HG03520 (cell line): ENCODE results near the gene DBI.
"Not testable (repeated sequence)": the region's sequence is repeated elsewhere in the genome, so short reads cannot be mapped to it uniquely, and the experiment has no call there.

ENCODE experiments used
- ATAC-seq: cut with Tn5 transposase; IDR thresholded peaks from one replicate; pipeline ENCODE4 v1.9.1; 2021; ENCODE audit warnings: mild to moderate bottlenecking, moderate library complexity; ENCODE audit not compliant: unreplicated experiment

Gene DBI

DNA sequence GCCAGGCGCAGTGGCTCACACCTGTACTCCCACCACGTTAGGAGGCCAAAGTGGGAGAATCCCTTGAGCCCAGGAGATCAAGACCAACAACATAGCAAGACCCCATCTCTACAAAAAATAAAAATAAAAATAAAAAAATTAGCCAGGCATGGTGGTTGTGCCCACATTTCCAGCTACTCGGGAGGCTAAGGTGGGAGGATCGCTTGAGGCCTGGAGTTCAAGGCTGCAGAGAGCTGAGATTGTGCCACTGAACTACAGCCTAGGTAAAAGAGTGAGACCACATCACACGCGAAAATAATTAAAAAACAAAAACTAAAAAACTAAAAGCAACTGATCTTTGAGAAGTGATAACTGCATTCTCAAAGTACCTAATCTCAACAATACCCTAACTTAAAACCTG lies 2.0 kb upstream of the DBI start:
- ATAC-seq: no peak

DNA sequence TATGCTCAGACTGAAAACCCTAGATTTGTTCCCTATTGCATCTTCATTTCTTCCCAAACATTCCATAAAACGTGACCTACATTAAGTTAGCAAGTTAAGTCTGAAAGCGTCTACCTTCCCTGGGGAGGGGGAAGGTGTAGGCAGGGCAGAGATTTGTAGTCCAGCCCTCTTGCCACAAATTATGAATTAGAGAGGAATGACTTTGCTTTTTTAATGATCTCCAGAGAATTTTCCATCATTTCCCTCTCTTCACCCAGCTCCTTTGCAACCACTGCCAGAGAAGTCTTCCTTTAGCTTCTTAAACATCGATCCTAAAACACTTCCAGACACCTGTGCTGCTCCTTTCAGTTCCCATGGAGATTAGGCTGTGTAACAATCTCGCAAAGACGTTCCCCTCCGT lies 1.3 kb upstream of the DBI start:
- no peak for ATAC-seq

DNA sequence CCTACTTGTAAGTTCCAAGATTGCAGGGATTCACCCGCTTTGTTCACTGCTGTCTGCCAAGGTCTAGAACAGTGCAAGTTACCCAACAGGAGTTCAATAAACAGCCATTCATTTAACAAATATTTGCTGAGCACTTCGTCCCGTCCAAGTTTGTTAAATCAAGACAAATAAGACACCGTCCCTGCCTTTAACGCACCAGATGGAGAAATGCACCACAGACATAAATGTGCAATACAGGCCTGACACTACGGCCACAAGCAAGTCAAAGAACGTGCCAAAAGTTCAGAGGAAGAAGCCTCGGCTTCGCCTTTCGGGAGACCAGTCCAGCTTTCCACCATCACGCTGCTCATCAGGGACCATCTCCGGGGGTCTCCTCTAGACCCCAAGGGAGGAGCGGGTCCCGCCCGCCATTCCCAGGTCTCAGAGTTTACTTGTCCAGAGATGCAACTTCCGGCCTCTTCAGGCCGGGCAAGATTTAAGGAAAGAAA lies 572 bp upstream of the DBI start:
- ATAC-seq: no peak

DNA sequence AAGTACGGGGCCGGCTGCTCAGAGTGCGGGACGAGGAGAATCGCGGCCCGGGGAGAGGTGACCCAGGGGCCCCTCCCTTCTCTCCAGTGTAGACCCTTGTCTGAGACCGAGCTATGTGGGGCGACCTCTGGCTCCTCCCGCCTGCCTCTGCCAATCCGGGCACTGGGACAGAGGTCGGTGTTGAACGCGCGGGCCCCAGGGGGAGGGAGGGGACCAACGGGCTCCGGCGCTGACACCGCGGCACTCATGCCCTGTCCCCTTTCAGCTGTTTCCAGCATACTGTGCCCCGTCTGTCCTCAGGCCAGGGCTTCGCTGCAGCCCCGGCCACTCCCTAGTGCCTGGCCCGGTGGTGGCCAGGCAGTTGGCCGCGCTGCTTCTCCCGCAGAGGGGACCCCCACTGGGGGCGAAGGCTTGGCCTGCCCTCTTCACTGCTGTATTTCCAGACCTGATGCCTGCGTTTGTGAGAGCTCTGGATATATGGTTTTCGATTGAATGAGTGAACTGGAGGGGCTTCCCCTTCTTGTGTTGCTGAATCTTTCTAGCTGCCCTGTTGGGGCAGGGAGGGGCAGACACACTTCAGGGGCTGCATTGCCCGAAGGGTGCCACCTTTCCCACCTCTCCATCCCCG lies 809 bp downstream of the DBI start:
- peak; percentile 25 for ATAC-seq

DNA sequence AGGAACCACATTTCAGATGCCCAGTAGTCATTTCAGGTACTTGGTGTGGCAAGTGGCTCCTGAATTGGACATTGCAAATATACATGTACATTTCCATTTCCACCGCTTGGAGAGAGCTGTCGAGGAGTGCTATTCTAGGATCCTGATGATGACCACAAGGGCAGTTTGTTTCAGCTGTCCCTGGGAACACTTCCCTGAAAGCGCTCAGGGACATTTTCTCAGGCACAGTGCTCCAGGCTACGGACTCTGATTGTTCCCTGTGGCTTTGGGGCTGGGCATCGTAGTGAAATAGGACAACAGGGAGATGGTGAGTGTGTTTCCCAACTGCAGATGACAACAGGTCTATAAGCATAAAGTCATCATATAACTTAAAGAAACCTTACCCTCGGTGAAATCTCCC lies 3.1 kb downstream of the DBI start:
- ATAC-seq: no peak

DNA sequence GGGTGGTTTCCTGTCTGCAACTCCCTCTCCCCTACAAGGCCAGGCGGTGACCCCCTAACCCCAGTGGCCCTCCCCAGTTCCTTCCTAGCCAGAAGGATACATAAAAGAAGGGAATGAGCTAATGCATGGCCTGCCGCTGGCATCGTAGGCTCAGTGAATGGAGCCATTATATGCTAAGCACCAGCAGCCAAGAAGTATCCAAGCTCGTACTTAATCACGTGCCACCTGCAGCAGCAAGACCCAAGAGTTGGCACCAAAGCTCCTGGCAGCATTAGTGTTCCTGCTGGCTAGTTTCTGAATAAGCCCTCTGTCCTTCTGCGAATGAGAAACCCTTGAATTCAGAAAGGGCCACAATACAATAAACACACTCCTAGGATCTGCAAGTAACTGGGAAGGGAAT lies 4.3 kb downstream of the DBI start:
- ATAC-seq: no peak

DNA sequence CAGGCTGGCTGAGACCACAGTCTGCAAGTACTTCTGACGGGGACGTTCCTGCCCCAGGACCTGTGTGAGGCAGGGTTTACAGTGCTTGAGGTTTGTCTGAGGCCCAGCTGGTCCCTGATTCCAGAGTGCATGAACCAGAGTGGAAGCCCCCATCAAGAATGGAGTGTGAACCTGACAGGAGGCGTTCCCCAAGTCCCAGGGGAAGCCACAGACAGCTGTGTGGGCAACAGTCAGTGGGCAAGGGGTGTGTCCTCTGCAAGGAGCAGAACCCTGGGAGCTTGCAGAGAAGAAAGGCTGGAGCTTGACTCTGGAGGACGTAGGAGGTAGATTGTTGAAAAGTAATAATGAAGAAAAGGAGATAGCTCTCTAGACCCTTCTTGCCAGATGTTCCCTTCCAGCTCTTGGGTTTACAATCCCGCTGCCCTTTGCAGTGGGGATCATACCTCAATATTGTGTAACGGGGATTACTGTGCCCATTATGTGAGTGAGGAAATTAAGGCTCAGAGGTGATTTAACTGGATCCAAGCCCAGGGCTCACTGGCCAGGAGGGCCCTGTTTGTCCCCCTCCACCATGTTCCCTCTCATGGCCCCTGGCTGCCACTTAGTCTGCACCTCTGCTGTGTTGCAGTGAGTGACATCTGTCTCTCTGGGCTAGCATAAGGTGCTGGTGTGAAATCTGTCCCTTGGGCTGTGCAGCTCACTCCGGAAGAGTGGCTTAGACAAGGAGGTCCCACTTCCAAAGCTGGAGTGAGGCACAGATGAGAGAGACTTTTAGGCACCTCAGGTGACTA lies 6.2 kb downstream of the DBI start:
- no peak for ATAC-seq

DNA sequence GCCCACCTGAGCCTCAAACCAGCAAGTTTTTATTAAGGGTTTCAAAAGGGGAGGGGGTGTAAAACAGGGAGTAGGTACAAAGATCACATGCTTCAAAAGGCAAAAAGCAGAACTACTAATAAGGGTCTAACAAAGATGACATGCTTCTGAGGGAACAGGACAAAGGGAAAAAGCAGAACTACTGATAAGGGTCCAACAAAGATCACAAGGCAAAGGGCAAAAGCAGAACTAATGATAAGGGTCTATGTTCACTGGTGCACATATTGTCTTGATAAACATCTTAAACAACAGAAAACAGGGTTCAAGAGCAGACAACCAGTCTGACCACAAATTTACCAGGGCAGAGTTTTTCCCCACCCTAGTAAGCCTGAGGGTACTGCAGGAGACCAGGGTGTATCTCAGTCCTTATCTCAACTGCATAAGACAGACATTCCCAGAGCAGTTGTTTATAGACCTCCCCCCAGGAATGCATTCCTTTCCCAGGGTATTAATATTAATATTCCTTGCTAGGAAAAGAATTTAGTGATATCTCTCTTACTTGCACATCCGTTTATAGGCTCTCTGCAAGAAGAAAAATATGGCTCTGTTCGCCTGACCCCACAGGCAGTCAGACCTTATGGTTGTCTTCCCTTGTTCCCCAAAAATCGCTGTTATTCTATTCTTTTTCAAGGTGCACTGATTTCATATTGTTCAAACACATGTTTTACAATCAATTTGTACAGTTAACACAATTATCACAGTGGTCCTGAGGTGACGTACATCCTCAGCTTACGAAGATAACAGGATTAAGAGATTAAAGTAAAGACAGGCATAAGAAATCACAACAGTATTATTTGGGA lies 7.3 kb downstream of the DBI start:
- ATAC-seq: not testable (repeated sequence)

DNA sequence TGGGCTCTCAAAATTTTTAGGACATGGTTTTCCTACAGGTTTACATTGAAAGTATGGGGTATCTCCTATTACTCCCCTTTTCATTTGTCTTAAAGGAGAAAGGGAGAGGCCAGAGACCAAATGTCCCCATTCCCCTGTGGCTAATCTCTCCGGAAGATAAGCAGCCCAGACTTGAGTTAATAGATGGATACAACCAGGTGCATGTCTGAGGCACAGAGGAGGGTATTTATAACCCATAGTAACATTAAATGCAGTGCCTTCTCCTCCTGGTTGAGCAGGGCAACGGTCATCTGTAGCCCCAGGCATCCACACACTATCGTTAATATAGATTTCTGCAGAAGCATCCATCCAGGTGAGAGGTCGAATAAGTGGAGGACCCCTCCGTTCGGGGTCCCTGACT lies 9.6 kb downstream of the DBI start:
- ATAC-seq: not testable (repeated sequence)

DNA sequence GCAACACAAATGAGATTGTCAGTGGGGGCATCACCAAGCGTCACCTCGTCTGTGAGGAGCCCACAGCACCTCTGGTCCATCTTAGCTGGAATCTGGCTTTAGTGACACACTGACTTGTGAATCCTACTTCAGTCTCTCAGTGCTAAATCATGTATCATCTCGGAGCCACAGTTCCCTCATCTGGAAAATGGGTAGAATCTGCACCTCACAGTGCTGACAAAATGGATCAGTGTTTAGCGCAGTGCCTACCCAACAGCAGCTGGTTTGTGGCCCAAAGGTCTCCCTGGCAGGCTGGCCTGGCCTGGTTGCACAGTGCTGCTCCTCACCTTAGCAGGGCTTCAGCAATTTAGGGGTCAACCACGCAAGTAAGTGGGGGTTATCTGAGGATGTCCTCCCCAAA lies 10.0 kb downstream of the DBI start:
- ATAC-seq: no peak

DNA sequence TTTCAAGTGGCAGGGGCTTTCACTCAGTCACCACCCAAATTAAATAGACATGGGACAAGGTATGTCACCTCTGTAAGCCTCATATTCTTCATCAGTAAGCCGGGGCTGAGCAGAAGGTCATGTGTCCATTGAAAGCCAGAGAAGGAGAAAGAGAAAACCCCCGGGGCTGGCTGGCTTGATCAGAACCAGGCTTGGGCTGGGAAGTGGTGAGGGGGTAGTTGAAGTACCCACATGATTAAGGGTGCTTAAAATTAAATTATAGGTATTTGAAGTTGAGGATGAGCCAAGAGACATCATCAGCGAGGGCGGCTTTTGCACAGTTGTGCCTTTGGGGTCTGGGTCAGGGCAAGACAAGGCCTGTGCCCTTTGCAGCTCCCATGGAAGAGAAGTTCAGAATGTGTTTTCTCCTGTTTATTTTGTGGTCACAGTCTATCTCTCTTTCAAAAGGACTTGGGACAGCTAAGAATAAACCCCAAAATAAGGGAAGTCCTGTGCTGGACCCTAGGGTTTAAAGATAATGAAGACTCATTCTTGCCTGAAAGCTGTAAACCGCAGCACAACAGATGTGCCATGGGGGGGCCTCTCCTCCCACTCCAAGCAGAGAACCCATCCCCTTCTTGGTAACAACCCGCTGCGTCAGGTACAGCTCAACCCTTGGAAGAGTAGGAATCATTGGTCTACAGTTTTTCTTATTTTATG lies 10.7 kb downstream of the DBI start:
- no peak for ATAC-seq

DNA sequence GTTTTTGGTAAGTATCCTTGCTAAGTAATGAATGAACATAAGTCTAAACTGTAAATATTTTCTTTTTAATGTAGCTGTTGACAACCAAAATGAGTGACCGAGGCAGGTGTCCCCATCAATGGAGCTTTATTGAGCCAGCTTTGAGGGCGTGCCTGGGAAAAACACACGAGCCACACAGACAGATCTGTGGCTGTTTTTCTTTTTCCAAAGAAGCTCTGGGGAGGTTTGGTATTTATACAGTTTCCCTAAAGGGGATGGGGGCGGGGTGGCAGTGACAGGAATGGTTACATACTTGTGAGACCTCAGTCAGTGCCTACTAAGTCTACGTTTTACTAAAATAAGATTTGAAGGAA lies 11.2 kb downstream of the DBI start:
- no peak for ATAC-seq

DNA sequence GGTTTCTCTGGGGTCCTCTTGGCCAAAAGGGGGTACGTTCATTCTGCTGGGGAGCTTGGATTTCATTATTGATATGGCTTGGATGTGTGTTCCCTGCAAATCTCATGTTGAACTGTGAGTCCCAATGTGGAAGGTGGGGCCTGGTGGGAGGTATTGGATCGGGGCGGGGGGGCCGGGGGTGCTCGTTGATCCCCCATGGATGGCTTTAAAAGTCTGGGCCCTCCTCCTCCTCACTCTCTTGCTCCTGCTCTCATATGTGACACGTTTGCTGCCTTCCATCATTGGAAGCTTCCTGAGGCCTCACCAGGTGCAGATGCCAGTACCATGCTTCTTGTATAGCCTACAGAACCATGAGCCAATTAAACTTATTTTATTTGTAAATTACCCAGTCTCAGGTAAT lies 11.8 kb downstream of the DBI start:
- ATAC-seq: no peak

DNA sequence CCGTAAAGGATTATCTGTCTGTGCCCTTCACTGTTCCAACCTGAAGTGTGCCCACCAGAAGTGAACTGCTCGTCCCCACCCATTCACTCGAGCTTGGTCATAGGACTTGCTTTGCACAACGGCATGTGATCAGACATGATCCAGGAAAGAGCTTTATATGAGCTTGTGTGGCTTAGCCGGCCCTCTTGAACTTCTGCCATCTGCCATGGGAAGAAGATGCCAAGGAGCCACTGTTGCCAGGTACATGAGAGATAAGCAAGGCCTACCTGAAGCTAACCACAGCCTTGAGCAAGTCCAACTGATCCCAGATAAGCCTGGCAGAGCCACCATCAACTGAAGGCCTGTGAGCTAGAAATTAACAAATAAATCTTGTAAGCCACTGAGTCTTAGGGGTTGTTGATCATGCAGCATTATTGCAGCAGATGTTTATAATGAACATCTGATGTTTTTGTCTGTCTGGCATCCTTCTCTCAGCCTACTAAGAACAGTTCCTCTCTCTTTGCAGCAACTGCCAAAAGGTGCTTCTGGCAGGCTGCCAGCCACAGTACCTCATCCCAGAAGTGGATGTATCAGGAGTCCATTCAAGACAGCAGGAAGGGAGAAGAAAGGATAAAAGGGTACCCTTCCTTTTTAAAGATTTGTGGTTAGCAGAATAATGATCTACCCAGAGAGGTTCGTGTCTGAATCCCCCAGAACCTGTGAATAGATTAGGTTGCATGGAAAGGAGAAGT lies 16.8 kb downstream of the DBI start:
- no peak for ATAC-seq

DNA sequence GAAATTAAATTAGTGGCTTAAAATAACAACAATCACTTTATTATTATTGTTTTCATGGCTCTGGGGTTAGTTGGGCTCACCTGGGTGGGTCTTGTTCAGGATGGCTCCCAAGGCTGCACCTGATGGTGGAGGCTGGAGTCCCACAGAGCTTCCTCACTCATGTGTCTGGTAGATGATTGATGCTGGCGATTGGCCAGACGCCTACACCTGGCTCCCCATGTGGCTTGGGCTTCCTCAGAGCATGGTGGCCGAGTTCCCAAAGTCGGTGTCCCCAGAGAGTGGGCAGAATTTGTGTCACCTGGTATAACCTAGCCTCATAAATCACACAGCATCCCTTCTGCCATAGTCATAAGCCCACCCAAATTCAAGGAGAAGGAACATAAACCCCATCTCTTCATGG lies 18.2 kb downstream of the DBI start:
- no peak for ATAC-seq

DNA sequence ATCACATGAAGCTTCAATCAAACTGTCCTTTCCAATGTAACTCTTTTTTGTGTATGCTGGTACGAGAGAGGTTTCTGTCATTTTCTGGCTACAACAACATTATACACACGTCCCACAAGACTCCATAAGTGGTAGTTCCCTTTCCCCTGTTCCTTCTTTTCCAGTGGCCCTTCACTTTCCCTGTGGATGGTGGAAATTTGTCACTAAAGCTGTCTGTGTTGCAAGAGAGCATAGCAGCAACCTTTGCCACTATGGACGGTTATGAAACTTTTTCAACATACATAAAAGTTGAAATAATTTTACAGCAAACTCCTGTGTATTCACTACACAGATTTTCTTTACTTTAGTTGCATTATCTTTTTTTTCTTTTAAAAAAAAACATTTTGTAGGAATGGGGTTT lies 18.7 kb downstream of the DBI start:
- no peak for ATAC-seq

DNA sequence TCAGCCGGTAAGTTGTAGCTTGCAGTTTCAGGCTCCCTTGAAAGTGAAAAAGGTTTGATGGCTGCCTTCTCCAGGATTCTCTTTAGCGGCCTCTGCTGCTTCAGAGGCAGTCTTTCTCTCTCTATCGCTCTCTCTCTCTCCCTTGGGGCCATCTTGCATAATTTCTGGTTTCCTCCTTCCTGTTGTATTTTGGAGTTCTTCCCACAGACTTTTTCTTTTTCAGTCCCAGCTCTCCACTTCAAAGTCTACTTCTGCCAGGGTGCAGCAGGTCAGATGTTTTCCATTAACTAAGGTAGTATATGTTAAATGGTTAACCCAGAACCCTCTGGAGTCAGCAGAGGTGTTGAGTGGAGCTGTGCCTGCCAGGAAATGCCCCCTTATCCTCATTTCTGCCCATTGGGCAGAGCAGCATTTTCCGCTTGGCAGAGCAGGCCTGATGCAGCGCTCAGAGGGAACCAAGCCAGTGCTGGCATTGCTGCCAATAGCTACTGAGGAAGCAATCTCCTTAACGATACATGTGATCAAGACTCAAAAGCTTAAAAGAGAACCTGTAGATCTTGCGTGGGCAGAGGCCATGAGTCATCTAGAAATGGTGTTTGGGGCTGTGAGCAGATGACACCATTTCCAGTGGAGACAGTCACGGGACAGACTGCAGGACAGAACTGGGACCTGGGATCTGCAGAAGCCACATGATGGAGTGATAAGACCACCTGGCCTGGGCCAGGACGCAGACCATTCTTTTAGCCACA lies 20.8 kb downstream of the DBI start:
- peak; percentile 90 for ATAC-seq

DNA sequence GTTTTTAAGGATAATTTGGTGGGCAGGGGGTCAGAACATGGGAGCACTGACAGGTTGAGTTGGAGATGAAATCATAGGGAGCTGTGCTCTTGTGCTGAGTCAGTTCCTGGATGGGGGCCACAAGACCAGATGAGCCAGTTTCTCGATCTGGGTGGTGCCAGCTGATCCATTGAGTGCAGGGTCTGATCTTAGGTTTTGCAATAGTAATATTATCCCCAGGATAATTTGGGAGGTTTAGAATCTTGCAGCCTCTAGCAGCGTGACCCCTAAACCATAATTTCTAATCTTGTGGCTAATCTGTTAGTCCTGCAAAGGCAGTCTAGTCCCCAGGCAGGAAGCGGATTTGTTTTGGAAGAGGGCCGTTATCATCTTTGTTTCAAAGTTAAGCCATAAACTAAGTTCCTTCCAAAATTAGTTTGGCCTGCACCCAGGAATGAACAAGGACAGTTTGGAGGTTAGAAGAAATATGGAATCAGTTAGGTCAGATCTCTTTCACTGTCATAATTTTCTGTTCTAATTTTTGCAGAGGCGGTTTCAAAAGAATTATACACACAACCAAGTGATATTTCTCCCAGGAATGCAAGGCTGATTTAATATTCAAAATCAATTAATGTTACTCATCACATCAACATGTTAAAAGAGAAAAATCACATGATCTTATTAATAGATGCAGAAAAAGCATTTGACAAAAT lies 23.0 kb downstream of the DBI start:
- ATAC-seq: no peak
